HG02623 (cell line): ENCODE data around the gene KATNAL2.
A peak's percentile ranks its signal among the peaks of the same experiment; 100 is the strongest.

Source experiments
- ATAC-seq: cut with Tn5 transposase; IDR thresholded peaks from one replicate; pipeline ENCODE4 v1.9.1; 2021; ENCODE audit warnings: moderate library complexity; ENCODE audit not compliant: unreplicated experiment

The KATNAL2 gene

GRCh38 chr18:46917108-46917802 is at the start of gene KATNAL2, which contains the start of gene PIAS2:
TSS of gene KATNAL2 (plus strand) at chr18:46917602. CDS start at chr18:46946873, 29,271 bp downstream.
TSS of gene PIAS2 (minus strand) at chr18:46917507. CDS start at chr18:46917345, 162 bp downstream.
- peak; percentile 85 for ATAC-seq

GRCh38 chr18:46868169-46868921 is 49.1 kb upstream of the KATNAL2 start:
- ATAC-seq, result no peak

GRCh38 chr18:46877329-46877987 is 39.9 kb upstream of the KATNAL2 start:
- ATAC-seq, result no peak

- no peak for ATAC-seq
These were observed 34.2 kb upstream of the KATNAL2 start for GRCh38 chr18:46883180-46883579.

- ATAC-seq, result no peak
These were observed 30.5 kb upstream of the KATNAL2 start for GRCh38 chr18:46886893-46887292.

GRCh38 chr18:46888965-46889364 is 28.4 kb upstream of the KATNAL2 start:
- no peak for ATAC-seq

- ATAC-seq, result peak; percentile 64
These were observed 25.6 kb upstream of the KATNAL2 start for GRCh38 chr18:46891742-46892214.

- peak; percentile 53 for ATAC-seq
These were observed 24.6 kb upstream of the KATNAL2 start for GRCh38 chr18:46892842-46893241.

- ATAC-seq, result no peak
These were observed 24.0 kb upstream of the KATNAL2 start for GRCh38 chr18:46893360-46893759.

GRCh38 chr18:46894124-46894523 is 23.3 kb upstream of the KATNAL2 start:
- ATAC-seq, result no peak

- no peak for ATAC-seq
These were observed 18.0 kb upstream of the KATNAL2 start for GRCh38 chr18:46899274-46899948.

- no peak for ATAC-seq
These were observed 14.0 kb upstream of the KATNAL2 start for GRCh38 chr18:46903406-46903805.

- no peak for ATAC-seq
These were observed 7.9 kb upstream of the KATNAL2 start for GRCh38 chr18:46909497-46909896.

GRCh38 chr18:46910856-46911255 is 6.5 kb upstream of the KATNAL2 start:
- ATAC-seq, result no peak

- no peak for ATAC-seq
These were observed 1.4 kb upstream of the KATNAL2 start for GRCh38 chr18:46915800-46916550.

- peak; percentile 27 for ATAC-seq
These were observed 773 bp upstream of the KATNAL2 start for GRCh38 chr18:46916551-46917107.

GRCh38 chr18:46917803-46918600 is 600 bp downstream of the KATNAL2 start:
- peak; percentile 11 for ATAC-seq

- no peak for ATAC-seq
These were observed 2.7 kb downstream of the KATNAL2 start for GRCh38 chr18:46920067-46920466.

- ATAC-seq, result no peak
These were observed 3.3 kb downstream of the KATNAL2 start for GRCh38 chr18:46920653-46921052.
